ENCODE measurements around the gene ZFTA.

- TF ChIP-seq POLR2A (IDR thresholded peaks at IDR 0.05; ENCODE audit: extremely low read depth, insufficient read length): no peak
- TF ChIP-seq, protein P1, sequence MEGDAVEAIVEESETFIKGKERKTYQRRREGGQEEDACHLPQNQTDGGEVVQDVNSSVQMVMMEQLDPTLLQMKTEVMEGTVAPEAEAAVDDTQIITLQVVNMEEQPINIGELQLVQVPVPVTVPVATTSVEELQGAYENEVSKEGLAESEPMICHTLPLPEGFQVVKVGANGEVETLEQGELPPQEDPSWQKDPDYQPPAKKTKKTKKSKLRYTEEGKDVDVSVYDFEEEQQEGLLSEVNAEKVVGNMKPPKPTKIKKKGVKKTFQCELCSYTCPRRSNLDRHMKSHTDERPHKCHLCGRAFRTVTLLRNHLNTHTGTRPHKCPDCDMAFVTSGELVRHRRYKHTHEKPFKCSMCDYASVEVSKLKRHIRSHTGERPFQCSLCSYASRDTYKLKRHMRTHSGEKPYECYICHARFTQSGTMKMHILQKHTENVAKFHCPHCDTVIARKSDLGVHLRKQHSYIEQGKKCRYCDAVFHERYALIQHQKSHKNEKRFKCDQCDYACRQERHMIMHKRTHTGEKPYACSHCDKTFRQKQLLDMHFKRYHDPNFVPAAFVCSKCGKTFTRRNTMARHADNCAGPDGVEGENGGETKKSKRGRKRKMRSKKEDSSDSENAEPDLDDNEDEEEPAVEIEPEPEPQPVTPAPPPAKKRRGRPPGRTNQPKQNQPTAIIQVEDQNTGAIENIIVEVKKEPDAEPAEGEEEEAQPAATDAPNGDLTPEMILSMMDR (IDR thresholded peaks at IDR 0.05; ENCODE audit: low read depth, low read length): no peak
- TF ChIP-seq MAX (IDR thresholded peaks at IDR 0.05; ENCODE audit: low read depth, low read length): no peak
- no peak for TF ChIP-seq MYC (IDR thresholded peaks at IDR 0.05; ENCODE audit: low read depth, low read length)
Observed at GRCh38 chr11:63749624-63750023, 19.0 kb downstream of the ZFTA start.

Data from NB4 (cell line).